Esophagus mucosa (tissue), 1 donor: ENCODE results near the gene OBSCN. TPM values are rescaled to one million over a fixed set of nuclear protein-coding genes. Genes with fewer than 3 reads are reported as not detected.
A peak's percentile ranks its signal among the peaks of the same experiment; 100 is the strongest.
"Not testable (repeated sequence)": the region's sequence is repeated elsewhere in the genome, so short reads cannot be mapped to it uniquely, and the experiment has no call there.

Experiments used
- ATAC-seq: fragments of 200-7000 bp; cut with Tn5 transposase; one replicate; pipeline ENCODE4 v1.9.1; 2020
- total RNA-seq: library from RNA; stranded (reverse); gene quantifications from one replicate; pipeline ENCODE4 v1.2.4, GENCODE V29; 2023
- donor health status: DM: yes; HTN: yes; CAD: no.

Gene OBSCN
- total RNA-seq, 1 donor from 2014 or later, result 9.8 TPM

DNA sequence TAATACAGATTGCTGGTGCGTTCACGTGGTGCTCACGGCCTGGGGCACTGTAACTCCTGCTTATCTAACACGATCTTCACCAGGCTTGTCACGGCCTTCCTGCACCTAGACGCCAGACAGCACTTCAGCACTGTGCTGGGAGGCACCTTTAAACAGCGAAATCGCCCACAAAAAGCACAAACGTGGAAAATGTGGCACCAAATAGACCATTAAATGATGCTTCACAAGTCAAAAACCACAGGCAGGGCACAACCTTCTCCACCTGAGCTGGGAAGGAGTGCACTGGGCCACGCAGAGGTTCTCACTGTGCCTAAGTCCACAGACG, 22.2 kb upstream of the OBSCN start:
- ATAC-seq, result no peak

DNA sequence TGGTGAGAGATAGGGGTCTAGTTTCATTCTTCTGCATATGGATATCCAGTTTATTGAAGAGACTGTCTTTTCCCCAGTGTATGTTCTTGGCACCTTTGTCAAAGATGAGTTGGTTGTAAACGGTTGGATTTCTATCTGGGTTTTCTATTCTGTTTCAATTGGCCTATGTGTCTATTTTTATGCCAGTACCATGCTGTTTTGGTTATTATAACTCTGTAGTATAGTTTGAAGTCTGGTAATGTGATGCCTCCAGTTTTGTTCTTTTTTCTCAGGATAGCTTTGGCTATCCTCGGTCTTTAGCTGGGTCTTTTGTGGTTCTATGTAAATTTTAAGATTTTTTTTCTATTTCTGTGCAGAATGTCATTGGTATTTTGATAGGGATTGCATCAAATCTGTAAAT, 19.6 kb upstream of the OBSCN start:
- ATAC-seq, result not testable (repeated sequence)

DNA sequence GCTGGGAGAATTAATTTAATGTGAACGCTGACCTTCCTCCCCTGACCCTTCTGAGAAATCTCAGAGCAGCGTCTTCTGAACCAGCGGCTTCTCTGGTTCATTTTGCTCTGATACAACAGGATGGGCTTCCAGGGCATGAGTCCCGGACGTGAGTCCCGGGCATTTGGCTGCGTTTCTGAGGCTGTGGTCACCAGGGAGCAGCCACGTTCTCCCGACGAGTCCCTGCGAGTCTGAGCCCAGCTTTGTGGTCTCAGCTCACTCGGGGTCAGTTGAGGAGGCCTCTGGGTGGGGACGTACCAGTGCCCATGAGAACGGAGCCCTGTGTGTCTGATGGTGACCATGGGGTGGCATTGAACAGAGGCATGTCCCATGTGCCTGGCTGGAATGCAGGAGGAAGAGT, 17.7 kb upstream of the OBSCN start:
- no peak for ATAC-seq

DNA sequence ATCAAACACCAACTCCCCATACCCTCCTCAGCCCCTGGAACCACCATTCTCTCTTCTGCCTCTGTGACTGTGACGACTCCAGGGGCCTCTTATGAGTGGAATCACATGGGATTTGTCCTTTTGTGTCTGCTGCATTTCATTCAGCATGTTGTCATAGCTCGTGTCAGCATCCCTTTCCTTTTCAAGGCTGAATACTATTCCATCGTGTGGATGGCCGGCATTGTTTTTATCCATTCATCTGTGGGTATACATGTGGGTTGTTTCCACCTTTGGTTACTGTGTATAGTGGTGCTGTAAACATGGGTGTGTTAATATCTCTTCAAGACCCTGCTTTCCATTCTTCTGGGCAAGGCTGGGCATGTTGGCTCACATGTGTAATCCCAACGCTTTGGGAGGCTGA, 17.1 kb upstream of the OBSCN start:
- no peak for ATAC-seq

DNA sequence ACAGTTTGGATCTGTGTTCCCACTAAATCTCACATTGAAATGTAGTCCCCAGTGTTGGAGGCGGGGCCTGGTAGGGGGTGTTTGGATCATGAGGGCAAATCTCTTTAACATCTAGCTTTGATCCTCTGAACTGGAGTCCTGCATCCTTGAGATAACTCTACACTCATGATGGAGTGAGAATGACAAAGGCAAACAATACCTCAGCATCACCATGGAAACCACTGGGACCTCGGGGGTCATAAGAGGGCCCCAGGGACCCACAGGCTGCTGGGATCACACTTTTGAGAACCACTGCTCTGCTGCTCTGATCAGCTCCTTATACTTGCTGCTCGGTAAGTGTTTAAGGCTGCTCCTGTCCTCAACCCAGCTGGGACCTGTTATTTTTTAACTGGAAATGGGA, 13.4 kb upstream of the OBSCN start:
- ATAC-seq, result no peak

DNA sequence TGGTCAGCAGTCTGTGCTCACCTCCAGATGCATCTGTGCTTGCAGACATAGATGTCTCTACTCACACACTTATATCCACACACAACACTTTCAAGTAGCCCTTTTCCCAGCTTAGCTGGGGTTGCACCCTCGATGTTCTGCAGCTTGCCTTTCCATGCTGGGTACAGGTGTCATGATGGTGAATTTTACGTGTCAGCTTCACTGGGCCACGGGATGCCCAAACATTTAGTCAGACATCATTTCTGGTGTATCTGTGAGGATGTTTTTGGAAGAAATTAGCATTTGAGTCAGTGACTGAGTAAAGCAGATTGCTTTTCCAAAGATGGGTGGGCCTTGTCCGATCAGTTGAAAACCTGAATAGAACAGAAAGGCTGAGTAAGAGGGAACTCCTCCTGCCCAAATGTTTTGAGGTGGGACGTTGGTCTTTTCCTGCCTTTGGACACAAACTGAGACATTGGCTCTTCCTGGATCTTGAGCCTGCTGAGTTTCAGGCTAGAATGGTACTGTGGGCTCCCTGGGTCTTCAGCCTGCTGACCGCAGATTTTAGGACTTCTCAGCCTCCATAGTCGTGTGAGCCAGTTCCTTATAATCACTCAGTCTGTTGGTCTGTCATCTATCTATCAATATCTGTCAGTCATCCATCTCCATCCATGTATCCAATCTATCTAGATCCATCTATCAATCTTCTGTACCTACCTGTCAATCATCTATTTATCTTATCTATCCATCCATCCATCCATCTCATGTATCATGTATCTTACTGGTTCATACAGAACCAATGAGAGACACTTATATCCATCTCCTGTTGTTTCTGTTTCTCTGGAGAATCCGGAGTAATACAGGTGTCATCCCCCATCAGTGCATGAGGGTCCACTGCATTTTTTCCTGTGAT, 12.7 kb upstream of the OBSCN start:
- no peak for ATAC-seq

DNA sequence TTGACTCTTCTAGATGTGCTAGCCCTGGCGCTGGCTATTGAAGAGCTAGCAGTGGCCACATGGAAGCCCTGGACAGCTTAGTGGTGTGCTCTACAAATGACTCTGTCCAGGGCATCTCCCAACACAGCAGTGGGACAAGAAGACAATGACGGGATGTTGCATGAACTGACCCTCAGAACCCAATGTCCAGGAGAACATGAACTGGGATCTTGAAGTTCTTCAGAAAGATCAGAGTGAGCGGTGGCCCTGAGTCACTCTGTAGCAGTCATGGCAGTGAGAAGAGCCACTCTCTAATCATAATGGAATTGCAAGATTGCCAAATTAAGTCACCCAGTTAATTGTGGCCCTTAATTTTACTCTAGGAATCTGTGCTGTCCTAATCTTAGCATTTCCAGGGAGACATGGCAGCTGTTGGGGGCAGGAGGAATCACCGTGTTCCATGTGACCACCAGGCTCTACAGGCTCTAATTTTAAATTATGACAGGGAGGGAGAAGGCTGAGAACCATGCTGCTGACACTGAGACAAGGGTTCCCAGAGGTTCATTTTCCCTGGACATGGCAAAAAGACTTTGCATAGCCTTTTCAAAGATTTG, 10.2 kb upstream of the OBSCN start:
- ATAC-seq, result no peak

DNA sequence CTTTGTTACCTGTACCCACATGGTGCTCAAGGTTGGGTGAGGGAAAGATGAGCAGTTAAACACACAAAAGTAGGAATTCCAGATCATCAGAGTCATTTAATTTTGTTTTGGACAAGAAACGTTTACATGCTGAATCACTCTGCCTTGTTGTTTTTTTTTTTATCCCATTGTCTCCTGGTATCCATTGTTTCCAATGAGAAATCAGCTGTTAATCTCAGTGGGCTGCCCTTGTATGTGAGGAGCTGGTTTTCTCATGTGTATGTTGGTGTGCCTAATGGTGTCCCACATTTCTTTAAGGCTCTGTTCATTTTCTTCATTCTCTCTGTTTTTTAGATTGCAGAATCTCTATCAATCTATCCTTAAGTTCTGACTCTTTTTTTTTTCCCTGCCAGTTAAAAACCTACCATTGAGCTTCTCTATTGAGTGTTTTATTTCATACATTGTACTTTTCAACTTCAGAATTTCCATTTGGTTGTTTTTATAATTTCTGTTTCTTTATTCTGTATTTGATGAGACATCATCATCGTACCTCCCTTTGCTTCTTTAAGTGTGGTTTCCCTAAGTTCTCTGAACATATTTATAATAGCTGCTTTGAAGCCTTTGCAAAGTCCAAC, 8.8 kb upstream of the OBSCN start:
- ATAC-seq, result no peak

DNA sequence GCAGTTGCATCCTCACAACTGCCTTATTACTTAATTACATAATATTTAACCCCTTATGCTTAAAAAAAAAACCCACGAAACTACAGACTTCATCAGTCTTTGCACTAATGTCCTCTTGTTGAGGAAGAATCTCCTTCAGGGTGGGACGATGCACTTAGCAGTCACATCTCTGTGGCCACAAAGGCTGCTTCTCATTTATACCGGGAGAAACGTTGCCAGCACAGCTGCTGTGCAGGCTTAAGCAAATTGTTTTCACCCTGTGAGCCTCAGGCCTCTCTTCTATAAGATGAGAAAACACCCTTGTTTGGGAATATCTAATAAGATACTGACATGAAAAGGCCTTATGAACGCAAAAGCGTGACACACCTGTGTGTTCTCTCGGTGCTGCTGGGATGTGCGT, 2.9 kb upstream of the OBSCN start:
- ATAC-seq, result no peak

DNA sequence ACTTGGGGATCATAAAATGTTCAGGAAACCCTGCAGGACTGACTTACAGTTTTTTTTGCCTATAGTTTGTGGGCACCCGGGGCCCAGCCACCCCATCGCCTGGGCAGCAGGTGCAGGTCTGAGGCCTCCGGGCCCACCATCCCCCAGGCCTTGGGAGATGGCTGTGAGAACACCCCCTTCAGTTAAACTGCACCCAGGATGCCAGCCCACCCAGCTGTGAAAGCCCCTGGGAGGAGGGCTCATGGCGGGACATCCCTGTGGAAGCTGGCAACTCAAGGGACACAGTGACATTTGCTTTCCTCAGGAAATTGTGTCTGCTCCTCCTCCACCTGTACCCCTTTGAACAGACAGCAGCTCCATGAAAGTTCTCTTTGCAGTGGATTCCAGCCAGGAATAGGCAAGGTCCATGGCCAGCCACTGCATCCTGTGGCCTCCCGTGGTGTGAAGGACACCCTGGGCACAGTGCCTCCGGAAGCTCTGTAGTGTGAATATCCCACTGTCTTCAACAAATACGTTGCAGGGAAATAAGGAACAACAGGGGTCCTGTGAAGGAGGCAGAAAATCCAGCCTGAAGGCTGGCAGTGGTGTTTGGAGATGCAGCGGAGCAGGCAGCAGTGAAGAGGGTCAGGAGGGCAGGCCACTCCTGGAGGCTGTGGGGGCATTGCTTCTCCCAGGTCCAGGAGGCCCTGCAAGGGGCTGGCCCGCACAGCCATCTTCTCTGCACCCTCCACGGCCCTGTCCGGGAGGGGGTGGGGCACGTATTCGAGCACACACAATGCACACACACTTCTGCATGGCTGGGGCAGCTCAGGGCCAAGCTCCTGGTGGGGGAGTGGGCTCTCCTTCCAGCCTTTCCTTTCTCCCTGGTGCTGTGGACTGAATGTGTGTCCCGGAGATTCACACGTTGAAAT, 2.1 kb upstream of the OBSCN start:
- ATAC-seq, result no peak

DNA sequence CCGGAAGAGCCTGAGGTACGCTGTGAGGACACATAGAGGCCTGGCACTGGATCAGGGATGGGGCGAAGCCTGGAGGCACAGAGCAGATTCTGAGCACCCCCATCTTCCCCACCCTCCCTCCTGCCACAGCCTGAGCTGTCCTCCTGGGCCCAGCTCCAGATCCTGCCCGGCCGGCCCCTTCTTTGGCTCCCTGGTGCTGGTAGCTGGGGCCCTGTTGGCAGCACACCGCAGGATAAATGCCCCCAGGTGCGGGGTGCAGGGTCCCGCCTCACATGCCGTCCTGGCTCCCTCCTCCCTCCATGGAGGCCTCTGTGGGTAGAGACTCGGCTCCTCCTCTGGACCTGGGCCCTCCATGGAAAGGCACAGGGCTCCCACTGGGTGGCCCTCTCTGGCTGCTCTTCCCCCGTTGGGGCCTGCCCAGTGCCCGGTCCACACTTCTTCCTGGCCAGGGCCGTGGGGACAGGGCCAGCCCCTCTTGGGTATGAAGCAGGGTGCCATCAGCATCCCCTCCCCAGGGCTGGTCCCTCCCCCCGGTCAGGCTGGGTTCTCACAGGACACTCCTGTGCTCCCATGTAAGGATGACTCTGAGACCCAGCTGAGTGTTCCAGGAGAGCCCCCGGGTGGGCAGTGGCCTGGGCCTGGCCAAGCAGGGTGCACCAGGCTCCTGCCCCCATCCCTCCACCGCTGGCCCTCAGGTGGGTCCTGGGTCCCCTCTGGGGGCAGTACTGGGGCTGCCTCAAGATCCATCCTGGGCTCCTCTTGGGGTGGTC, 1.1 kb upstream of the OBSCN start:
- ATAC-seq, result no peak

DNA sequence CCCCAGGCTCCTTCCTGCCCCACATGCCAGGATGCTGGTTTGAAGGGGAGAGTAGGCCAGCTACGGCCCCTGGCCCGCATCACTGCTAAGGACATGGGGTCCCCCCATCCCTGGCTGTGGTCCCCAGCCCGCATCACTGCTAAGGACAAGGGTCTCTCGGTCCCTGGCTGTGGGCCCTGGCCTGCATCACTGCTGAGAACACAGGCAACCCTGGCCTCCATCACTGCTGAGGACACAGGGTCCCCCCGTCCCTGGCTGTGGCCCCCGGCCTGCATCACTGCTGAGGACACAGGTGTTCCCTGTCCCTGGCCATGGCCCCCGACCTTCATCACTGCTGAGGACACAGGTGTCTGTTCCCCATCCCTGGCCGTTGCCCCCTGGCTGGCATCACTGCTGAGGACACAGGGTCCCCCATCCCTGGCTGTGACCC, 448 bp upstream of the OBSCN start:
- no peak for ATAC-seq

DNA sequence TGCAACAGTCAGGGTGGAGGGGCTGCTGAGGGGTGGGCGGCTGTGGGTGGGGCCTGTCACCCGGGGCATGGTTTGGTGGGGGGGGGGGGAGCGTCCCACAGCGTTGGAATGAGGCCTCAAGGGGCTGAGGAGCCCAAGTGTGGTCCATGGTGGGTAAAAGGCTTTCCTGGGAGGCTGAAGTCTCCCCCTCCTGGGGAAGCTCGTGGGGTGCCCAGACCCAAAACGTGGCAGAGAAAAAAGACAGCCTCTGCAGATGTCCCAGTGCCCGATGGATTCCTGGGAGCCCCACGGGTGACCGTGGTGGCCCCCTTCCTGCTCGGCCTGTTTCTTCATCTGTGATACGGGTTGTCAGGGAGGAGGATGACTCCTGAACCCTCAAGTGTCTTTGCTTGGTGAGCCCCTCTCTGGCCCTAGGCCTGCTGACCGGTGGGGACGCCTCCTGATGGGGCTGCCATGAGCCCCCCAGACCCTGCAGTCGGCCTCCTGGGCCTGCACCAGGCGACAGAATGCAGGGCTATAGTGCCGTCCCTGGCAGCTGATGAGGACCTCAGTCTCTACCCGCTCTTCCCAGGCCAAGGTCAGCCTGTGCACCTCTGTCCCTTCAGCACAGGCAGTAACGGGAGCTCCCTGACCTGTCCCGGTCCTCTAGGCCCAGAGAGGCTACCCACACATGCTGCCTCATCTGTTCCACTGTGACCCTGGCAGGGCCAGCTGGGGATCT, 1.1 kb downstream of the OBSCN start:
- ATAC-seq, result no peak

DNA sequence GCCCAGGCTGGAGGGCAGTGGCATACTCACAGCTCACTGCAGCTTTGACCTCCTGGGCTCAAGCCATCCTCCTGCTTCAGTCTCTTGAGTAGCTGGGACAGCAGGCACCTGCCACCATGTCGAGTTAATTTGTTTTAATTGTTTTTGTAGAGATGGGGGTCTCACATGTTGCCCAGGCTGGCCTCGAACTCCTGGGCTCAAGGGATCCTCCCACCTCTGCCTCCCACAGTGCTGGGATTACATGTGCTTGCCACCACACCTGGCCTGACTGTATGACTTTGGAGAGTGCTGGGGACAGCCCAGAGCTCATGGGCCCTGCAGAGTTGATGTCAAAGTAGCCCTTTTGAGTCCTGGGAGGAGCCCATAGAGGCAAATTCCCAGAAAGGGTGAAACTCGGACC, 1.8 kb downstream of the OBSCN start:
- ATAC-seq, result no peak

DNA sequence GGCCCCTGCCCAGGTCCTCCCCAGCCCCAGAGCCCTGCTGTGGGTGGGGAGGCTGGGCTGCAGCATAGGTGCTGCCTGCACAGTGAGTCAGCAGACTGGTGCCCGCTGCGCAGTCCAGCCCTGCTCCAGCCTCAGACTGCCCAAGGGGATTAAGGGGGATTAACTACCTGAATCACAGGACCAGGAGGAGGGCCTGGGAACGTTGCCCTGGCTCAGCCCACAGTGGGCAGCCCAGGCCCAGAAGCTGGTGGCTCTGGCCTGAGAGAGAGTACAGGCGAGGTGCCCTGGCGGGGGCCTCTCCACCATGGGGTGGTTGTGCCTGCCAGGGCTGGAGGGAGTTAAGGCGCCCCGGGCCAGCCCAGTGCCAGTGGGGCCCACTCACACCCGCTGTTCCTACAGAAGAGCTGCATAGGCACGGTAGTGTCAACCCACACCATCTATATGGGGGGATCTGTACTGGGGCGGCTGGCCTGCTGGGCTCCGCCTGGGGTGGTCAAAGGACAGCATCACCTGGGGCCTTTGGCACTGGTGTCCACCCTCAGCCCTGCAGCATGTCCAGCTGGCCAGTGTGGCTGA, 2.3 kb downstream of the OBSCN start:
- peak; percentile 59 for ATAC-seq

DNA sequence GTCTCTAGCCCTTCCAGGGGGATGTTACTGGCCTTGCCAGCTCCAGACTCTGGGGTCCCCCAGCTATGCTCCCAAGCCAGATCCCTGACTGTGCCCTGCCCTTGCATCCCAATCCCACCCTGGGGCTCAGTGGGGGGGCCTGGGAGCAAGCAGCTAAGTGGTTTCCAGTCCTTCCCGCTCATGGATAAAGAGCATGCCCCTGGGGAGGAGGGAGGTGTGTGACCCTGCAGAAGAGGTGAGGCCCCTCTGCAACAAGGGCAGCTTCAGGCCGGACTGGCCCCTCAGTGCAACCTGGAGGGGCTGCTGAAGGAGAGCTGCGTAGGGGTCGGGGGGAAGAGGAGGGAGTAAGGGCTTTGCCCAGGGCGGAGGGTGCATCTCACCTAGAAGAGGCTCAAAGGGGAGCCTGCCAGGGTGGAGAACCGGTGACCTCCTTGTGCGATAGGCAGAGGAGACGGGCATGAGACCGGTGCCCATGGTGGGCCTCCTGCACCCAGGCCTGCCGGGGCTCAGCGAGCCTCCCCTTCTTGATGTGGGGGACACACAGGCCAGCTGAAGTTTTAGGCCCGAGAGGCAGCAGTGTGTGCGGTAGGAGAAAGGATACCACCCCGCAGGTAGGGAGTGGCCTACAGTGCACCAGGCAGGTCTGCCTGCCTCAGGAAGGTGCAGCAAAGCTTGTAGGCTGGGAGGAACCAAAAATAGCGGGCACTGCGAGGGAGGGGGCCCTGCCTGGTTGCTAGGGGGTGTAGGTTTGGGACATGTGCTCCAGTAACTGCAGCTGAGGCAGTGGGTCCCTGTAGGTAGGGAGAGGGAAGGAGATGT, 3.1 kb downstream of the OBSCN start:
- no peak for ATAC-seq

DNA sequence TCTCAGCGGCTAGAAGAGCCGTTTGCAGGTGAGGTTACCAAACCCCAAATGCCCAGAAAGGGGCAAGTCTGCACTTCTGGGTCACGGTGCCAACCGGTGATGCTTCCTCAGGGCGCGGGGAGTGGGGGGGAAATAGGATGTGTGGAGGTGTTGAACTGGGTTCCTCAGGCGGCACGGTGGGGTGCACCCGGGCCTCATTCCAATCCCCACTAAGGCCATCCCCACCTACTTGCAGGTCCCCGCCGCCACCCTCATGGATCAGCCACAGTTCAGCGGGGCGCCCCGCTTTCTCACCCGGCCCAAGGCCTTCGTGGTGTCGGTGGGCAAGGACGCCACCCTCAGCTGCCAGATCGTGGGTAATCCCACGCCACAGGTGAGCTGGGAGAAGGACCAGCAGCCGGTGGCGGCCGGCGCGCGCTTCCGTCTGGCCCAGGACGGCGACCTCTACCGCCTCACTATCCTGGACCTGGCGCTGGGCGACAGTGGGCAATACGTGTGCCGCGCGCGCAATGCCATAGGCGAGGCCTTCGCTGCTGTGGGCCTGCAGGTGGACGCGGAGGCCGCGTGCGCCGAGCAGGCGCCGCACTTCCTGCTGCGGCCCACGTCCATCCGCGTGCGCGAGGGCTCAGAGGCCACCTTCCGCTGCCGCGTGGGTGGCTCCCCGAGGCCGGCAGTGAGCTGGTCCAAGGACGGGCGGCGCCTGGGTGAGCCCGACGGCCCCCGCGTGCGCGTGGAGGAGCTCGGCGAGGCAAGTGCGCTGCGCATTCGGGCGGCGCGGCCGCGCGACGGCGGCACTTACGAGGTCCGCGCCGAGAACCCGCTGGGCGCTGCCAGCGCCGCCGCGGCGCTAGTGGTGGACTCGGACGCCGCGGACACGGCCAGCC, 3.9 kb downstream of the OBSCN start:
- no peak for ATAC-seq

DNA sequence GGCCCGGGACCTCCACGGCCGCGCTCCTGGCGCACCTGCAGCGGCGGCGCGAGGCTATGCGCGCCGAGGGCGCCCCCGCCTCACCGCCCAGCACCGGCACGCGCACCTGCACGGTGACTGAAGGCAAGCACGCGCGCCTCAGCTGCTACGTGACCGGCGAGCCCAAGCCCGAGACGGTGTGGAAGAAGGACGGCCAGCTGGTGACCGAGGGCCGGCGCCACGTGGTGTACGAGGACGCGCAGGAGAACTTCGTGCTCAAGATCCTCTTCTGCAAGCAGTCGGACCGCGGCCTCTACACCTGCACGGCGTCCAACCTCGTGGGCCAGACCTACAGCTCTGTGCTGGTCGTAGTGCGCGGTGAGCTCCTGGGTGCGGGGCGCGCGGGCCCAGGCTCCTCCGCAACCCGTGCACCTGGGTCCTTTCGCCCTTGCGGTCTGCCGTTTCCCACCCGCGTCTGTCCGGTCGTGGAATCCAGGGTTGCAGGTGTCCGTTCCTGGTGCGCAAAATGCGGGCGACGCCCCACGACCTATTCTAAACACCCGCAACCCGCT, 4.6 kb downstream of the OBSCN start:
- no peak for ATAC-seq
